Measurements from ENCODE around the gene MICB.

DNA sequence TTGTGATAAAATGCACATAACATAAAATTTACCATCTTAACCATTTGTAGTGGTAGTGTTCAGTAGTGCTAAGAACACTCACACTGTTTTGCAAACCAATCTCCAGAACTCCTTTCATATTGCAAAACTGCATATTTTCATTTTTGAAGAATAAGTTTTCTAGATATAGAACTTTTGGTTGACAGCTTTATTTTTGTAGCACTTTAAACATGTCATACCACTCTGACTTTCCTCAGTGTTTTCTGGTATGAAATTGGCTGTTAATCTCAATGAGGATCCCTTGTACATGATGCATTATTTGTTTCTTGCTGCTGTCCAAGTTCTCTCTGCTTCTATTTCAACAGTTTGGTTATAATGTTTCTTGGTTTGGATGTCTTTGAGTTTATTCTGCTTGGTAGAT lies 45.1 kb upstream of the MICB start:
- TF ChIP-seq, protein P1, sequence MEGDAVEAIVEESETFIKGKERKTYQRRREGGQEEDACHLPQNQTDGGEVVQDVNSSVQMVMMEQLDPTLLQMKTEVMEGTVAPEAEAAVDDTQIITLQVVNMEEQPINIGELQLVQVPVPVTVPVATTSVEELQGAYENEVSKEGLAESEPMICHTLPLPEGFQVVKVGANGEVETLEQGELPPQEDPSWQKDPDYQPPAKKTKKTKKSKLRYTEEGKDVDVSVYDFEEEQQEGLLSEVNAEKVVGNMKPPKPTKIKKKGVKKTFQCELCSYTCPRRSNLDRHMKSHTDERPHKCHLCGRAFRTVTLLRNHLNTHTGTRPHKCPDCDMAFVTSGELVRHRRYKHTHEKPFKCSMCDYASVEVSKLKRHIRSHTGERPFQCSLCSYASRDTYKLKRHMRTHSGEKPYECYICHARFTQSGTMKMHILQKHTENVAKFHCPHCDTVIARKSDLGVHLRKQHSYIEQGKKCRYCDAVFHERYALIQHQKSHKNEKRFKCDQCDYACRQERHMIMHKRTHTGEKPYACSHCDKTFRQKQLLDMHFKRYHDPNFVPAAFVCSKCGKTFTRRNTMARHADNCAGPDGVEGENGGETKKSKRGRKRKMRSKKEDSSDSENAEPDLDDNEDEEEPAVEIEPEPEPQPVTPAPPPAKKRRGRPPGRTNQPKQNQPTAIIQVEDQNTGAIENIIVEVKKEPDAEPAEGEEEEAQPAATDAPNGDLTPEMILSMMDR (optimal IDR thresholded peaks at IDR 0.05 in 1 of 3, IDR thresholded peaks at IDR 0.05 in 1 of 3, conservative IDR thresholded peaks at IDR 0.05 in 1 of 3; ENCODE audit: extremely low read depth in 1 of 3, insufficient read depth in 2 of 3, low read length in 3 of 3): no peak
- no peak for TF ChIP-seq EZH2 (IDR thresholded peaks at IDR 0.05; ENCODE audit: low read length)

Measured in keratinocyte (primary cell).